ENCODE data around the gene ASAP3. TPM values are rescaled to one million over a fixed set of nuclear protein-coding genes. Genes with fewer than 3 reads are reported as not detected.

The ASAP3 gene
- total RNA-seq, 1 donor from 2014 or later, result 3.9 TPM

GRCh38 chr1:23403735-23404486, 80.1 kb downstream of the ASAP3 start:
- Histone ChIP-seq H3K27me3 (peaks cover 98% of the 10 kb centered on the region), H3K4me2 (peak overlapping the region; percentile 72), H4K20me1 (ENCODE audit: low read depth) (no peaks in the 10 kb centered on the region), H3F3A (ENCODE audit: low read depth) (no peaks in the 10 kb centered on the region), H3K27ac (no peak overlapping the region), H3K9me3 (ENCODE audit: low read depth) (no peaks in the 10 kb centered on the region), H3K79me2 (ENCODE audit: low read depth) (no peaks in the 10 kb centered on the region), H3K9ac (no peak overlapping the region), H3K4me1 (no peaks in the 10 kb centered on the region), H2AFZ (replicated peaks) (peak overlapping the region; percentile 91), H3K36me3 (no peaks in the 10 kb centered on the region), H3K4me3 (peak overlapping the region; percentile 16)
- TF ChIP-seq, protein P1, sequence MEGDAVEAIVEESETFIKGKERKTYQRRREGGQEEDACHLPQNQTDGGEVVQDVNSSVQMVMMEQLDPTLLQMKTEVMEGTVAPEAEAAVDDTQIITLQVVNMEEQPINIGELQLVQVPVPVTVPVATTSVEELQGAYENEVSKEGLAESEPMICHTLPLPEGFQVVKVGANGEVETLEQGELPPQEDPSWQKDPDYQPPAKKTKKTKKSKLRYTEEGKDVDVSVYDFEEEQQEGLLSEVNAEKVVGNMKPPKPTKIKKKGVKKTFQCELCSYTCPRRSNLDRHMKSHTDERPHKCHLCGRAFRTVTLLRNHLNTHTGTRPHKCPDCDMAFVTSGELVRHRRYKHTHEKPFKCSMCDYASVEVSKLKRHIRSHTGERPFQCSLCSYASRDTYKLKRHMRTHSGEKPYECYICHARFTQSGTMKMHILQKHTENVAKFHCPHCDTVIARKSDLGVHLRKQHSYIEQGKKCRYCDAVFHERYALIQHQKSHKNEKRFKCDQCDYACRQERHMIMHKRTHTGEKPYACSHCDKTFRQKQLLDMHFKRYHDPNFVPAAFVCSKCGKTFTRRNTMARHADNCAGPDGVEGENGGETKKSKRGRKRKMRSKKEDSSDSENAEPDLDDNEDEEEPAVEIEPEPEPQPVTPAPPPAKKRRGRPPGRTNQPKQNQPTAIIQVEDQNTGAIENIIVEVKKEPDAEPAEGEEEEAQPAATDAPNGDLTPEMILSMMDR (IDR thresholded peaks at IDR 0.05), result peak; percentile 93
- TF ChIP-seq EZH2 (IDR thresholded peaks at IDR 0.05), result no peak
- H3K27ac Mint-ChIP-seq, result no peak overlapping the region
- H3K36me3 Mint-ChIP-seq, result no peaks in the 10 kb centered on the region
- H3K4me1 Mint-ChIP-seq, result peaks cover 18% of the 10 kb centered on the region
- H3K9me3 Mint-ChIP-seq, result no peaks in the 10 kb centered on the region
- peak overlapping the region; percentile 58 for H3K4me3 Mint-ChIP-seq
- H3K27me3 Mint-ChIP-seq (ENCODE audit: insufficient read depth, low read depth), result peaks cover under 1% of the 10 kb centered on the region
- peak; percentile 85 for DNase-seq (ENCODE audit: low spot score)

DNA sequence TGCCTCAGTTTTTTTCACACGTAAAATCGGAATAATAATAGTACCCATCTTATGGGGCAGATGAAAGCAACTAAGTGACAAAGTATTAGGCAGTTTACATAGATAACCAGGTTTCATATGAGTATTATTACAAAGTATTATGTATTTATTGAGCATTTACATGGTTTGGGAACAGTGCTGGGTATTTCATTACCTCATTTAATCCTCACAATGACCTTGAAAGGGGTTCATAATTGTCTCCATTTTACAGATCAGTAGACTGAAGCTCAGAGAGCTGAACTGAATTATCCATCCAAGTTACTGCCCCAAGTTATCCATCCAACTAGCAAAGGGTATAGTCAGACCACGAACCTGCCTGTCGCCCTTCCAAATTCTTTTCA, 80.6 kb downstream of the ASAP3 start:
- TF ChIP-seq, protein P1 (IDR thresholded peaks at IDR 0.05), result no peak
- TF ChIP-seq EZH2 (IDR thresholded peaks at IDR 0.05), result no peak
- Histone ChIP-seq H3F3A (ENCODE audit: low read depth) (no peaks in the 10 kb centered on the region), H3K27me3 (peaks cover 98% of the 10 kb centered on the region), H4K20me1 (ENCODE audit: low read depth) (no peaks in the 10 kb centered on the region), H3K9ac (no peak overlapping the region), H3K4me2 (peak overlapping the region; percentile 72), H3K27ac (no peak overlapping the region), H3K79me2 (ENCODE audit: low read depth) (no peaks in the 10 kb centered on the region), H3K9me3 (ENCODE audit: low read depth) (no peaks in the 10 kb centered on the region), H3K36me3 (no peaks in the 10 kb centered on the region), H2AFZ (replicated peaks) (no peak overlapping the region), H3K4me3 (no peak overlapping the region), H3K4me1 (no peaks in the 10 kb centered on the region)
- Mint-ChIP-seq H3K27ac (no peak overlapping the region), H3K4me1 (peaks cover 18% of the 10 kb centered on the region), H3K36me3 (no peaks in the 10 kb centered on the region), H3K27me3 (ENCODE audit: insufficient read depth, low read depth) (peaks cover 2% of the 10 kb centered on the region), H3K9me3 (no peaks in the 10 kb centered on the region), H3K4me3 (no peak overlapping the region)
- no peak for DNase-seq (ENCODE audit: low spot score)

DNA sequence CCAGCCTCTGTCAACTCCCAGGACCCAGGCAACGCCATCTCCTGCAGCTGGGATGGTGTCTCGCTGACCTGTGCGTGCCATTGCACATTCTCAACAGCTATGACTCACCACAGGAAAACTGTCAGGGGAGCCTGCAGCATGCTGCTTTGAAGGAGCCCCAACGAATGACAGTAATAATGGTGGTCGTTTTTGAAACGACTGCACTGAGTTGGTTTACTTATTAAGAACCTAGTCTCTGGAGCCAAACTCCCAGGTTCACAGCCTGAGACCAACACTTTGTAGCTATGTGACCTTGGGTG, 81.0 kb downstream of the ASAP3 start:
- no peaks in the 10 kb centered on the region for H3K36me3 Mint-ChIP-seq
- no peak for DNase-seq (ENCODE audit: low spot score)

More for the DNA sequence above, 81.0 kb downstream of the ASAP3 start:
- Mint-ChIP-seq H3K4me3 (no peak overlapping the region), H3K4me1 (peaks cover 18% of the 10 kb centered on the region), H3K27me3 (ENCODE audit: insufficient read depth, low read depth) (peaks cover 2% of the 10 kb centered on the region), H3K27ac (no peak overlapping the region), H3K9me3 (no peaks in the 10 kb centered on the region)
- H3K9me3 ChIP-seq (ENCODE audit: low read depth), result no peaks in the 10 kb centered on the region
- no peak overlapping the region for H2AFZ ChIP-seq (replicated peaks)
- H3K4me1 ChIP-seq, result no peaks in the 10 kb centered on the region
- H3K36me3 ChIP-seq, result no peaks in the 10 kb centered on the region
- no peak overlapping the region for H3K4me3 ChIP-seq
- no peak overlapping the region for H3K27ac ChIP-seq
- no peak for TF ChIP-seq EZH2phosphoT487 (IDR thresholded peaks at IDR 0.05)
- TF ChIP-seq EZH2 (IDR thresholded peaks at IDR 0.05), result no peak
- TF ChIP-seq, protein P1 (IDR thresholded peaks at IDR 0.05), result no peak
- no peaks in the 10 kb centered on the region for H3K79me2 ChIP-seq (ENCODE audit: low read depth)
- no peak overlapping the region for H3K9ac ChIP-seq
- H3F3A ChIP-seq (ENCODE audit: low read depth), result no peaks in the 10 kb centered on the region
- no peak overlapping the region for H3K4me2 ChIP-seq
- no peaks in the 10 kb centered on the region for H4K20me1 ChIP-seq (ENCODE audit: low read depth)
- peaks cover 98% of the 10 kb centered on the region for H3K27me3 ChIP-seq

All from neural progenitor cell (in vitro differentiated cells).